Measurements from ENCODE around the gene NAPEPLD.
"Not testable (repeated sequence)": the region's sequence is repeated elsewhere in the genome, so short reads cannot be mapped to it uniquely, and the experiment has no call there.

Gene NAPEPLD

GRCh38 chr7:103082497-103082896, 66.4 kb downstream of the NAPEPLD start:
- Histone ChIP-seq H4K20me1 (ENCODE audit: insufficient read depth, low read length) (no peaks in the 10 kb centered on the region), H3K4me2 (ENCODE audit: low read depth, low read length) (no peak overlapping the region), H3K4me1 (ENCODE audit: low read length) (no peaks in the 10 kb centered on the region), H3K4me3 (ENCODE audit: low read length) (no peak overlapping the region), H3F3A (ENCODE audit: insufficient read depth, low read length) (no peaks in the 10 kb centered on the region), H3K27ac (ENCODE audit: low read length) (no peak overlapping the region), H3K9me3 (replicated peaks; ENCODE audit: insufficient read depth, low read length) (no peaks in the 10 kb centered on the region), H3K9ac (ENCODE audit: low read length) (no peak overlapping the region), H3K9me2 (replicated peaks; ENCODE audit: insufficient read depth, low read length) (no peaks in the 10 kb centered on the region), H3K36me3 (replicated peaks; ENCODE audit: insufficient read depth, low read length) (no peaks in the 10 kb centered on the region), H2AFZ (ENCODE audit: low read length) (no peak overlapping the region), H3K79me2 (ENCODE audit: low read length) (peaks cover 3% of the 10 kb centered on the region; the same call in 1 of the 2 replicates), H3K27me3 (replicated peaks; ENCODE audit: insufficient read depth, low read length) (no peaks in the 10 kb centered on the region)
- TF ChIP-seq CTCF (IDR thresholded peaks at IDR 0.05; ENCODE audit: low read length) (no peak), EZH2 (optimal IDR thresholded peaks at IDR 0.05; ENCODE audit: low read depth, low read length) (no peak)
- DNase-seq = no peak

GRCh38 chr7:103080923-103081322, 68.0 kb downstream of the NAPEPLD start:
- H3F3A ChIP-seq (ENCODE audit: insufficient read depth, low read length) = no peaks in the 10 kb centered on the region
- H3K27me3 ChIP-seq (replicated peaks; ENCODE audit: insufficient read depth, low read length) = no peaks in the 10 kb centered on the region
- H3K9me2 ChIP-seq (replicated peaks; ENCODE audit: insufficient read depth, low read length) = no peaks in the 10 kb centered on the region
- H4K20me1 ChIP-seq (ENCODE audit: insufficient read depth, low read length) = no peaks in the 10 kb centered on the region
- H2AFZ ChIP-seq (ENCODE audit: low read length) = no peak overlapping the region
- TF ChIP-seq CTCF (IDR thresholded peaks at IDR 0.05; ENCODE audit: low read length) = no peak
- no peak for TF ChIP-seq EZH2 (optimal IDR thresholded peaks at IDR 0.05; ENCODE audit: low read depth, low read length)
- no peak for TF ChIP-seq EZH2phosphoT487 (IDR thresholded peaks at IDR 0.05; ENCODE audit: low read length)
- DNase-seq = no peak
- peaks cover 17% of the 10 kb centered on the region for H3K79me2 ChIP-seq (ENCODE audit: low read length)
- H3K9ac ChIP-seq (ENCODE audit: low read length) = no peak overlapping the region
- H3K4me2 ChIP-seq (ENCODE audit: low read depth, low read length) = no peak overlapping the region
- H3K4me3 ChIP-seq (ENCODE audit: low read length) = no peak overlapping the region
- H3K27ac ChIP-seq (ENCODE audit: low read length) = no peak overlapping the region
- no peaks in the 10 kb centered on the region for H3K9me3 ChIP-seq (replicated peaks; ENCODE audit: insufficient read depth, low read length)
- H3K4me1 ChIP-seq (ENCODE audit: low read length) = peaks cover 4% of the 10 kb centered on the region
- H3K36me3 ChIP-seq (replicated peaks; ENCODE audit: insufficient read depth, low read length) = no peaks in the 10 kb centered on the region

DNA sequence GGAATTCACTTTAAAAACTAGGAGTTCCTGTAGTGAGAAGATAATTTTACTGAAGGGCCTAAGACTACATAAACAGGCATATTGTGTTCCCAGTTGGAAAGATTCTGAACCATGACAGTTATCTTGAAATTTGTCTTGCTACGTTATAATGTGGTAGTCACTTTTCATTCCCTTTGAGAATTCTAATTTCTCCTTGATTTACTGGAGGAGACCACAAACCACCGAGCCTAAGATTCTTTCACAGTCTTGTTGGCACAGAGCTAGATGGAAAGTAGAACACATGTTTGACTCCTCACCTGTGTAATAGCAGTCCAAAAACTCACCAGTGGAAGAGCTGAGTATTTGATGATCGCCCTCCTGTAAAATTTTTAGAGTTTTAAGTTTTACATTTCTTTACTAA, 69.1 kb downstream of the NAPEPLD start:
- H3K27ac ChIP-seq (ENCODE audit: low read length) = no peak overlapping the region
- H3K79me2 ChIP-seq (ENCODE audit: low read length) = peaks cover 24% of the 10 kb centered on the region
- no peak overlapping the region for H3K9ac ChIP-seq (ENCODE audit: low read length)
- peaks cover 4% of the 10 kb centered on the region; the same call in 1 of the 2 replicates for H3F3A ChIP-seq (ENCODE audit: insufficient read depth, low read length)
- H2AFZ ChIP-seq (ENCODE audit: low read length) = no peak overlapping the region
- TF ChIP-seq EZH2 (optimal IDR thresholded peaks at IDR 0.05; ENCODE audit: low read depth, low read length) = no peak
- no peak for TF ChIP-seq CTCF (IDR thresholded peaks at IDR 0.05; ENCODE audit: low read length)
- TF ChIP-seq EZH2phosphoT487 (IDR thresholded peaks at IDR 0.05; ENCODE audit: low read length) = no peak
- DNase-seq = no peak
- H3K4me1 ChIP-seq (ENCODE audit: low read length) = peaks cover 6% of the 10 kb centered on the region
- no peaks in the 10 kb centered on the region for H3K27me3 ChIP-seq (replicated peaks; ENCODE audit: insufficient read depth, low read length)
- H3K9me3 ChIP-seq (replicated peaks; ENCODE audit: insufficient read depth, low read length) = no peaks in the 10 kb centered on the region
- no peaks in the 10 kb centered on the region for H4K20me1 ChIP-seq (ENCODE audit: insufficient read depth, low read length)
- no peaks in the 10 kb centered on the region for H3K9me2 ChIP-seq (replicated peaks; ENCODE audit: insufficient read depth, low read length)
- no peak overlapping the region for H3K4me2 ChIP-seq (ENCODE audit: low read depth, low read length)
- H3K4me3 ChIP-seq (ENCODE audit: low read length) = no peak overlapping the region
- H3K36me3 ChIP-seq (replicated peaks; ENCODE audit: insufficient read depth, low read length) = no peaks in the 10 kb centered on the region

DNA sequence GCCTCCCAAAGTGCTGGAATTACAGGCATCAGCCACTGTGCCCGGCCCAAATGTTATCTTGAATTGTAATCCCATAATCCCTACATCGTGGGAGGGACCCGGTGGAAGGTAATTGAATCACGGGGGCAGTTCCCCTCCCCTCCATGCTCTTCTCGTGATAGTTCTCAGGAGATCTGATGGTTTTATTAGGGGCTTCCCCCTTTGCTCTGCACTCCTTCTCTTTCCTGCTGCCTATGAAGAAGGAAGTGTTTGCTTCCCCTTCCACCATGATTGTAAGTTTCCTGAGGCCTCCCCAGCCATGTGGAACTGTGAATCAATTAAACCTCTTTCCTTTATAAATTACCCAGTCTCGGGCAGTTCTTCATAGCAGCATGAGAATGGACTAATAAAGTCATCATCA, 70.7 kb downstream of the NAPEPLD start:
- not testable (repeated sequence) for H3K27me3 ChIP-seq (replicated peaks; ENCODE audit: insufficient read depth, low read length); H3K9me3 ChIP-seq (replicated peaks; ENCODE audit: insufficient read depth, low read length); H2AFZ ChIP-seq (ENCODE audit: low read length); H3K4me2 ChIP-seq (ENCODE audit: low read depth, low read length); DNase-seq; H3F3A ChIP-seq (ENCODE audit: insufficient read depth, low read length); H4K20me1 ChIP-seq (ENCODE audit: insufficient read depth, low read length); H3K36me3 ChIP-seq (replicated peaks; ENCODE audit: insufficient read depth, low read length); H3K27ac ChIP-seq (ENCODE audit: low read length); H3K4me3 ChIP-seq (ENCODE audit: low read length); H3K9me2 ChIP-seq (replicated peaks; ENCODE audit: insufficient read depth, low read length); H3K9ac ChIP-seq (ENCODE audit: low read length)
- peaks cover 24% of the 10 kb centered on the region for H3K79me2 ChIP-seq (ENCODE audit: low read length)
- H3K4me1 ChIP-seq (ENCODE audit: low read length) = peaks cover 12% of the 10 kb centered on the region
